ENCODE results near the gene WRAP53. TPM values are rescaled to one million over a fixed set of nuclear protein-coding genes. Genes with fewer than 3 reads are reported as not detected.

WRAP53 gene
- total RNA-seq, 1 donor from 2014 or later, result 19.5 TPM

Other genes starting within 250 kb of the WRAP53 start
- gene FGF11, start 249.0 kb upstream of the WRAP53 start, total RNA-seq (ENCODE audit: unreplicated experiment), result 4.8 TPM
- 16.4 TPM for gene CHRNB1, start 243.4 kb upstream of the WRAP53 start, total RNA-seq (ENCODE audit: unreplicated experiment)
- gene ZBTB4, start 208.8 kb upstream of the WRAP53 start, total RNA-seq (ENCODE audit: unreplicated experiment), result 25.1 TPM
- gene SLC35G6, start 207.0 kb upstream of the WRAP53 start, total RNA-seq (ENCODE audit: unreplicated experiment), result 0.34 TPM
- 200 TPM for gene POLR2A, start 204.1 kb upstream of the WRAP53 start, total RNA-seq (ENCODE audit: unreplicated experiment)
- 0.83 TPM for gene TNFSF12, start 139.4 kb upstream of the WRAP53 start, total RNA-seq (ENCODE audit: unreplicated experiment)
- gene TNFSF13, start 129.7 kb upstream of the WRAP53 start, total RNA-seq (ENCODE audit: unreplicated experiment), result not detected
- gene SENP3, start 126.6 kb upstream of the WRAP53 start, total RNA-seq (ENCODE audit: unreplicated experiment), result 66.4 TPM
- not detected for gene CD68, start 108.8 kb upstream of the WRAP53 start, total RNA-seq (ENCODE audit: unreplicated experiment)
- gene MPDU1, start 104.6 kb upstream of the WRAP53 start, total RNA-seq (ENCODE audit: unreplicated experiment), result 60.2 TPM
- 1.7 TPM for gene SOX15, start 98.4 kb upstream of the WRAP53 start, total RNA-seq (ENCODE audit: unreplicated experiment)
- gene FXR2, start 73.6 kb upstream of the WRAP53 start, total RNA-seq (ENCODE audit: unreplicated experiment), result 108 TPM
- gene SAT2, start 60.7 kb upstream of the WRAP53 start, total RNA-seq (ENCODE audit: unreplicated experiment), result 97.3 TPM
- not detected for gene SHBG, start 58.3 kb upstream of the WRAP53 start, total RNA-seq (ENCODE audit: unreplicated experiment)
- gene ATP1B2, start 37.6 kb upstream of the WRAP53 start, total RNA-seq (ENCODE audit: unreplicated experiment), result 11.3 TPM
- 38.2 TPM for gene TP53, start 987 bp upstream of the WRAP53 start, total RNA-seq (ENCODE audit: unreplicated experiment)
- 17.9 TPM for gene EFNB3, start 16.7 kb downstream of the WRAP53 start, total RNA-seq (ENCODE audit: unreplicated experiment)
- 0.07 TPM for gene DNAH2, start 29.3 kb downstream of the WRAP53 start, total RNA-seq (ENCODE audit: unreplicated experiment)
- gene KDM6B, start 145.7 kb downstream of the WRAP53 start, total RNA-seq (ENCODE audit: unreplicated experiment), result 191 TPM
- 23.7 TPM for gene TMEM88, start 166.6 kb downstream of the WRAP53 start, total RNA-seq (ENCODE audit: unreplicated experiment)
- gene NAA38, start 169.1 kb downstream of the WRAP53 start, total RNA-seq (ENCODE audit: unreplicated experiment), result 49.7 TPM
- gene CYB5D1, start 169.5 kb downstream of the WRAP53 start, total RNA-seq (ENCODE audit: unreplicated experiment), result 9.2 TPM
- gene CHD3, start 200.3 kb downstream of the WRAP53 start, total RNA-seq (ENCODE audit: unreplicated experiment), result 129 TPM
- 0.49 TPM for gene RNF227, start 227.8 kb downstream of the WRAP53 start, total RNA-seq (ENCODE audit: unreplicated experiment)
- gene KCNAB3, start 241.4 kb downstream of the WRAP53 start, total RNA-seq (ENCODE audit: unreplicated experiment), result 12.3 TPM
- gene TRAPPC1, start 243.5 kb downstream of the WRAP53 start, total RNA-seq (ENCODE audit: unreplicated experiment), result 214 TPM
- gene CNTROB, start 243.7 kb downstream of the WRAP53 start, total RNA-seq (ENCODE audit: unreplicated experiment), result 55.7 TPM

All from glutamatergic neuron (in vitro differentiated cells).